Hepatocyte (in vitro differentiated cells): ENCODE data around the gene C6orf141.

Experiments
- CTCF ChIP-seq: fragments of 200-600 bp; sonication (generic); IDR thresholded peaks from 2 replicates; pipeline ENCODE4 v1.5.1; 2016; ENCODE audit warnings: antibody characterized with exemption, mild to moderate bottlenecking; ENCODE audit not compliant: poor library complexity
- EZH2phosphoT487 ChIP-seq: fragments of 200-600 bp; sonication (generic); IDR thresholded peaks from one replicate; pipeline ENCODE4 v1.6.1; 2018; ENCODE audit warnings: antibody characterized with exemption, mild to moderate bottlenecking, low read depth, moderate library complexity; ENCODE audit not compliant: unreplicated experiment, severe bottlenecking

GRCh38 chr6:49543087-49543858, 7.2 kb upstream of the C6orf141 start:
- TF ChIP-seq EZH2phosphoT487 (no peak), CTCF (no peak)
